Brain microvascular endothelial cell (primary cell): ENCODE measurements around the gene VTI1A.
"Not testable (repeated sequence)": the region's sequence is repeated elsewhere in the genome, so short reads cannot be mapped to it uniquely, and the experiment has no call there.

Experiments used
- DNase-seq: peaks from one replicate; pipeline ENCODE4 v3.0.0-alpha.2; 2020
- H3K27ac ChIP-seq: fragments of 250-450 bp; sonication (Bioruptor Pico); 2 replicates; pipeline ENCODE4 v1.5.1; 2020; ENCODE audit warnings: mild to moderate bottlenecking, moderate library complexity
- H3K27me3 ChIP-seq: fragments of 250-450 bp; sonication (Bioruptor Pico); replicated peaks from 2 replicates; pipeline ENCODE4 v1.5.1; 2020; ENCODE audit warnings: mild to moderate bottlenecking
- H3K36me3 ChIP-seq: fragments of 250-450 bp; sonication (Bioruptor Pico); replicated peaks from 2 replicates; pipeline ENCODE4 v1.5.1; 2020; ENCODE audit warnings: mild to moderate bottlenecking
- H3K4me3 ChIP-seq: 2 replicates; pipeline ENCODE4 v1.5.1; 2011; ENCODE audit warnings: low read depth, mild to moderate bottlenecking, control low read depth, low read length, moderate library complexity
- in situ Hi-C: cut with HindIII; loops from 2 replicates; pipeline ENCODE4 v1.10.0; 2017; ENCODE audit warnings: low sequenced_read_pairs, low pct_ligation_motif_present
- TF ChIP-seq, protein P1 (sequence below): IDR thresholded peaks from 2 replicates; pipeline ENCODE4 v1.5.1; 2011; ENCODE audit warnings: low read depth, mild to moderate bottlenecking, moderate library complexity, low read length, control low read depth, inconsistent platforms; ENCODE audit errors: missing control alignments

The VTI1A gene

DNA sequence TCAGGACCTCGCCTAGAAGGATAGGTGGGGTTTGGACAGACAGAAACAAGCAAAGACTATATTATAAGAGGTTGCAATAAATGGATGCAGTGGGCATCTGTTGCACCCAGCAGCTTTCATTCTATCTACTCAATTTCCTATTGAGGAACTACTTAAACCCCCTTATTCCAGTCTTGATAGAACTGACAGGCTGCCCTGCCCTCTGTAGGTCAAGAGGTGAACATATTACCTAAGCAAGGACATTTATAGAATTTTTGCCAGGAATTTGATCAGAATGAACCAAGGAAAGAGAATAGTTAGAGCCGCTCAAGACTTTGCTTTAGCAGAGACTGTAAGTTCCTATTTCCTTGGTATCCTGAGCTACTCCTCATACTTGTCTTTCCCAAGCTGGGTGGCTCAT lies 9.5 kb downstream of the VTI1A start:
- Histone ChIP-seq H3K27me3 (no peaks in the 10 kb centered on the region), H3K36me3 (no peaks in the 10 kb centered on the region), H3K4me3 (no peak overlapping the region), H3K27ac (no peak overlapping the region)
- in situ Hi-C loops = no loop called here
- no peak for DNase-seq
- TF ChIP-seq, protein P1, sequence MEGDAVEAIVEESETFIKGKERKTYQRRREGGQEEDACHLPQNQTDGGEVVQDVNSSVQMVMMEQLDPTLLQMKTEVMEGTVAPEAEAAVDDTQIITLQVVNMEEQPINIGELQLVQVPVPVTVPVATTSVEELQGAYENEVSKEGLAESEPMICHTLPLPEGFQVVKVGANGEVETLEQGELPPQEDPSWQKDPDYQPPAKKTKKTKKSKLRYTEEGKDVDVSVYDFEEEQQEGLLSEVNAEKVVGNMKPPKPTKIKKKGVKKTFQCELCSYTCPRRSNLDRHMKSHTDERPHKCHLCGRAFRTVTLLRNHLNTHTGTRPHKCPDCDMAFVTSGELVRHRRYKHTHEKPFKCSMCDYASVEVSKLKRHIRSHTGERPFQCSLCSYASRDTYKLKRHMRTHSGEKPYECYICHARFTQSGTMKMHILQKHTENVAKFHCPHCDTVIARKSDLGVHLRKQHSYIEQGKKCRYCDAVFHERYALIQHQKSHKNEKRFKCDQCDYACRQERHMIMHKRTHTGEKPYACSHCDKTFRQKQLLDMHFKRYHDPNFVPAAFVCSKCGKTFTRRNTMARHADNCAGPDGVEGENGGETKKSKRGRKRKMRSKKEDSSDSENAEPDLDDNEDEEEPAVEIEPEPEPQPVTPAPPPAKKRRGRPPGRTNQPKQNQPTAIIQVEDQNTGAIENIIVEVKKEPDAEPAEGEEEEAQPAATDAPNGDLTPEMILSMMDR = no peak

DNA sequence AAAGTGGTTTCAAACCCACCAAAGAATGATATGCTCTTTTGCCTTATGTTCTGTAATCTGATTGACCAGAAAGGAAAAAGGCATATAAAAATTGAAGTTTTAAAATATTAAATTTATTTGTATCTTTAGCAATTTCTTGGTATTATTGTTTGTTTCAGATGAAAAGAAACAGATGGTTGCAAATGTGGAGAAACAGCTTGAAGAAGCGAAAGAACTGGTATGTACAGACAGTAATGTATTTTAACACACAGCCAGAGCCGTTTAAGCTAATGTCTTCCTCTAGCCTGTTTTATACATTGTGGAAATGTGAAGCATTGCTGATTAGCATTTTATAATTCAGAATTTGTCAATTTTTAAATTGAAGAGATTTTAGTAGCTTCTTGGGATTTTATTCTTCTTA lies 13.4 kb downstream of the VTI1A start:
- TF ChIP-seq, protein P1 = no peak
- in situ Hi-C loops = no loop called here

DNA sequence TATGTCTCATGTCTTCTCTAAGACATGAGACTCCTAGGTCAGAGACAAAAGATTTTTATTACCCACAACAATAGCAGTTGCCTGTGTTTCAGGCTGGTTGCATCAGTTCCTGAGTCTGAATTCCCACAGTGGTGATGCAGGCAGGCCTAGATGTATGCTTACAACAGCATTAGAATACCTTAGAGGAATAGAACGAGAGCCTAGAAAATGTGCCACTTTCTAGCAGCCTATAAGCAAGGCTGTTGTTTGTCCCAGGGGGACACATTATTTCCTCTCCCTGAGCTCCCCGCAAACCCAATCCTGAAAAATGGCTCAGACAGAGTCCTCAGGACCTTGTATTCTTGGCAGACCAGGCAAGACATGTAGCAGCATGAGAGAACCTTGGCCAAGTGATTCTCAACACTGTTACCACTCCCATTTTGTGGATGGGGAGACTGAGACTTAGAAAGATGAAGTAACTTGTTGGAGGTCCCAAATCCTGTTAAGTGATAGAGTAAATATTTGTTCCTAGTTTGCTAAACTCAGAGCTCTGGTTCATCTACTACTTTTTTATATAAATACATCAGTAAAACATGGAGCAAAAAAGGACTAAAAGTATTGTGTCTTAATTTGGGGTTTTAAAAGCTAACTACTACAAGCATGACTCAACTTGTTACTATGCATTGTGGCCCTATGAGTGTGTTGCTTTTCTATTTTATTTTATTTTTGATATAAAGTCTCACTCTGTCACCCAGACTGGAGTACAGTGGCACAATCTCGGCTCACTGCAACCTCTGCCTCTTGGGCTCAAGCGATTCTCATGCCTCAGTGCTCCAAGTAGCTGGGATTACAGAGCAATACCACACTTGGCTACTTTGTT lies 14.2 kb downstream of the VTI1A start:
- TF ChIP-seq, protein P1 = no peak
- peak; percentile 76 for DNase-seq
- Histone ChIP-seq H3K36me3 (peaks cover 2% of the 10 kb centered on the region), H3K27ac (peak overlapping the region; percentile 73), H3K4me3 (no peak overlapping the region), H3K27me3 (no peaks in the 10 kb centered on the region)
- in situ Hi-C loops = no loop called here

More for the DNA sequence above, 13.4 kb downstream of the VTI1A start:
- Histone ChIP-seq H3K27ac (peak overlapping the region; percentile 63), H3K4me3 (no peak overlapping the region), H3K27me3 (no peaks in the 10 kb centered on the region), H3K36me3 (peaks cover 1% of the 10 kb centered on the region)
- no peak for DNase-seq

DNA sequence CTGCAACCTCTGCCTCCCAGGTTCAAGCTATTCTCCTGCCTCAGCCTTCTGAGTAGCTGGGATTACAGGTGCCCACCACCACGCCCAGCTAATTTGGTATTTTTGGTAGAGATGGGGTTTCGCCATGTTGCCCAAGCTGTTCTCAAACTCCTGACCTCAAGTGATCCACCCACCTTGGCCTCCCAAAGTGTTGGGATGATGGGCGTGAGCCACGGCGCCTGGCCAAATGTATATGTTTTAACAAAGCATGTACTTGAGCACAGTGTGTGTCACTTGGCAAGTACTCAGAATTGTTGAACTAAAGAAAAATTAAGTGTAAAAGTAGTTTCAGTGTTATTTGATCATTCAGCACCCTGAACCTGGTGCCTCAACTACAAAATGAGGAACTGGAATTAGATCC lies 17.1 kb downstream of the VTI1A start:
- H3K36me3 ChIP-seq, H3K27ac ChIP-seq, DNase-seq, H3K4me3 ChIP-seq, in situ Hi-C loops, H3K27me3 ChIP-seq: not testable (repeated sequence)

DNA sequence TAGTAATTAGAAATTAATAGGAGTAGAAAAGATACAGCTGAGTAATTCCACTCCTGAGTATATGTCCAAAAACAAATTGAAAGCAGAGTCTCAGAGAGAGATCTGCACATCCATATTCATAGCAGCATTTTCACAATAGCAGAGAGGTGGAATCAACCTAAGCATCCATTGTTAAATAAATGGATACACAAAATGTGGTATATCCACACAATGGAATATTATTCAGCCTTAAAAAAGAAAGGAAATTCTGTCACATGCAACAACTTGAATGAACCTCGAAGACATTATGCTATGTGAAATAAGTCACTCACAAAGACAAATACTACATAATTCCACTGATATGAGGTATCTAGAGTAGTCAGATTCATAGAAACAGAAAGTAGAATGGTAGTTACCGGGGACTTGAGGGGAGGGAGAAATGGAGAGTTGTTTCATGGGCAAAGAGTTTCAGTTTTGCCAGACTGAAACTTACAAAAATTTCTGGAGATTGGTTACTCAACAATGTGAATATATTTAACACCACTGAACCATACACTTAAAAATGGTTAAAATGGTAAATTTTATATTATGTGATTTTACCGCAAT lies 18.4 kb downstream of the VTI1A start:
- in situ Hi-C loops = no loop called here
- H3K27me3 ChIP-seq = no peaks in the 10 kb centered on the region
- TF ChIP-seq, protein P1 = no peak
- no peak overlapping the region for H3K27ac ChIP-seq
- peaks cover 2% of the 10 kb centered on the region for H3K36me3 ChIP-seq
- no peak overlapping the region for H3K4me3 ChIP-seq
- DNase-seq = no peak

DNA sequence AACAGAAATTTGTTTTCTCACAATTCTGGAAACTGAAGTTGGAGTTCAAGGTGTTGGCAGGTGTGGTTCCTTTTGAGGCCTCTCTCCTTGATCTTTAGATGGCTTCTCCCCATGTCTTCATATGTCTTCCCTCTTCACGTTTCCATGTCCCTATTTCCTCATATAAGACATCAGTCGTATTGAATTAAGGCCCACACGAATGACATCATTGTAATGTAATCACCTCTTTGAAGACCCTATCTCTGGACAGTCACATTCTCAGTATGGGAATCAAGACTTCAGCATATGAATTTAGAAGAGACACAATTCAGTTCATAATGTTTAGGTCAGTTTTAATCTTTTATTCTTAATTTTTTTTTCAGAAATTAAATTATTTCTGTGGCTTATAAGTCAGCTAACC lies 19.8 kb downstream of the VTI1A start:
- no peaks in the 10 kb centered on the region for H3K27me3 ChIP-seq
- H3K4me3 ChIP-seq = no peak overlapping the region
- H3K36me3 ChIP-seq = peaks cover 2% of the 10 kb centered on the region
- in situ Hi-C loops = no loop called here
- no peak overlapping the region for H3K27ac ChIP-seq
- TF ChIP-seq, protein P1 = no peak
- no peak for DNase-seq
